Activated CD4-positive, alpha-beta T cell treated with anti-CD3 and anti-CD28 coated beads for 1 hour (primary cell): ENCODE data around the gene CCDC87.
"Not testable (repeated sequence)": the region's sequence is repeated elsewhere in the genome, so short reads cannot be mapped to it uniquely, and the experiment has no call there.

Source experiments
- DNase-seq: peaks from one replicate; pipeline ENCODE4 v3.0.0-alpha.2; 2020

The CCDC87 gene

DNA sequence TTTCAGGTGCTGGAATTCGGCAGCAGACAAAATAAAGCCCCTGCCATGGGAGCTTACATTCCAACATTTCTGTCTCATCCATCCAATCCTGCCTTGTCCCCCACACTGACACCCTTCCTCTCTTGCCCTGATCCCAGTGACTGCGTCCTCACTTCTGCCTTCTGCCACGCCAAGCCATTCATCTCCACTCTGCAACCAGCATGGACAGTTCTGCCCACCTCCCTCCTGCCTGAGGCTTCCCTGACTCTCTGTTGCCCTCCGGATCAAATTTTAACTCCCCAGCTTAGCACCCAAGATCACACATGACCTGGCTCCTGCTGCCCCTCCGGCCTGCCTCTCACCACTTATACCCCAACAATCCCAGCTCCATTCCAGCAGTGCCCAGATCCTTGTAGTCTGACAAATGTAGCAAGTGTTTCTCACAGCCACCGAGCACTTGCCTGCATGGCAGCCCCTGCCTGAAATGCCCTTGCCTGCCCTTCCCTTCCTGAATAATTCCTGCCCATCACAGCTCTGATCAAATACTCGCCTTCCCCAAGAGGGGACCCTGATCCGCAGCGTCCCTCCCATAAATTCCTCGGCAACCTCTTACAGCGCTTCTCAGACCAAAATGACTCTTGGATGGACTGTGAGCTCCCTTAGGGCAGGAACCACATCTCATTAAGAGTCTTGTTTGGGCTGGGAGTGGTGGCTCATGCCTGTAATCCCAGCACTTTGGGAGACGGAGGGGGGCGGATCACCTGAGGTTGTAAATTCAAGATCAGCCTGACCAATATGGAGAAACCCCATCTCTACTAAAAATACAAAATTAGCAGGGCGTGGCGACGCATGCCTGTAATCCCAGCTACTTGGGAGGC, 43.9 kb downstream of the CCDC87 start:
- DNase-seq = no peak

DNA sequence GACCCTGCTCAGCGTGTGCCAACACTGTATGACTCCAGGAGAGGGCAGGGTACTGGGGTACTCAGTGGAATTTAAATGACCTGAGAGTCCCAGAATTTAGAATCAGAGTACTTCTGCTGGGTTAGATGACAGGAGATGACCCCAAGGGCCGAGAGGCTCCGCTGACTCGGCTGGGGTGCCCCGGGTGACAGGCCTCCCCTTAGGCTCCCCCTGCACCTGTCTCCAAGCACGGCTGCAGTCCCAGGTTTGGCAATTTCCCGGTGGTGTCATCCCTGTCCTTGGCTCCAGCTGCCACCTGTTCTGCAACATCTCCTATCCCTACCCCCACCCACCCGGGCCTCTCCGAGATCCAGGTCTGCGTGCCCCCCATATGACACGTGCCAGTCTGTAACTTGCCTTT, 44.8 kb downstream of the CCDC87 start:
- no peak for DNase-seq

DNA sequence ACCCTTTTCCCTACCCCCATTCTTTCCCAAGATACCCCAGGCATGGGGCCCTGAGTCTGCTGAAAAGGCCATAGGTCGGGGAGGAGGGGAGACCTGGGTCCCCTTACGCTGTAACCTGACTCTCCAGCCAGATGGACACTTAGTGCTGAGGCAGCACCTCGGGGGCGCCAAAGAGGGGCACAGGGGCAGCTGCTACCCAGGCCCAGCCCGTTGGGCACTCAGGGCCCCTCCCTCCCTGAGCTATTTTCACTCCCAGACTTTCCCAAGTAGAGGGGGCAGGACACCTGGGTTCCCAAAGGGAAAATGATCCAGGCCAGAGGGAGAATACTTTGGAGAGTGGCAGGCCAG, 45.2 kb downstream of the CCDC87 start:
- no peak for DNase-seq

DNA sequence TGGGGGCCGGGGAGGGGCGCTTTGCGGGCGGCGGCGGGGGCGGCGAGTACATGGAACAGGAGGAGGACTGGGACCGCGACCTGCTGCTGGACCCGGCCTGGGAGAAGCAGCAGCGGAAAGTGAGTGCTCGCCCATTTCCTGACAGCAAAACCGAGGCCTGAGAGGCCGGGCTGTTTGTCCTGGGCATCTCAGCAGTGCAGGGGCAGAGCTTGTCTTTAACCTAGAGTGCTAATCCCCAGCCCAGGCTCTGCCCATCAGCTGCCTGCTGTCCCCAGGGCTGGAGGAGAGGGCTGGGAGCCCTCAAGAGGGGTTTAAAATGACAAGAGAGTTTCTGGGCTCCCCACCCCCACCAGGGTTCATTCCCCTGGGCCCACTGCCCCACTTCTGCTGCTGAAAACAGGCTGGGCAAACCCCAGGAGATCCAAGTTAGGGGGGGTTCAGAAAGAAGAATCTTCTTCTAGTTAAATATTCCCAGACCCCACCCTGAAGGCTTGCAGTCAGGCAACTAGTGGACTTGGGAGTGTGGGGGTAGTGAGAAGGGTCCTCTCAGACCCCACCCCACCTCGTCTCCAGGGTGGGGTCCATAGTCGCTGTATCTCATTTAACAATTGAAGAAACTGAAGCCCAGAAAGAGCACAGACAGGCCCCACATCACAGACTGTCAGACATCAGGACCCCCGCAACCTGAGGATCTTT, 45.7 kb downstream of the CCDC87 start:
- no peak for DNase-seq

DNA sequence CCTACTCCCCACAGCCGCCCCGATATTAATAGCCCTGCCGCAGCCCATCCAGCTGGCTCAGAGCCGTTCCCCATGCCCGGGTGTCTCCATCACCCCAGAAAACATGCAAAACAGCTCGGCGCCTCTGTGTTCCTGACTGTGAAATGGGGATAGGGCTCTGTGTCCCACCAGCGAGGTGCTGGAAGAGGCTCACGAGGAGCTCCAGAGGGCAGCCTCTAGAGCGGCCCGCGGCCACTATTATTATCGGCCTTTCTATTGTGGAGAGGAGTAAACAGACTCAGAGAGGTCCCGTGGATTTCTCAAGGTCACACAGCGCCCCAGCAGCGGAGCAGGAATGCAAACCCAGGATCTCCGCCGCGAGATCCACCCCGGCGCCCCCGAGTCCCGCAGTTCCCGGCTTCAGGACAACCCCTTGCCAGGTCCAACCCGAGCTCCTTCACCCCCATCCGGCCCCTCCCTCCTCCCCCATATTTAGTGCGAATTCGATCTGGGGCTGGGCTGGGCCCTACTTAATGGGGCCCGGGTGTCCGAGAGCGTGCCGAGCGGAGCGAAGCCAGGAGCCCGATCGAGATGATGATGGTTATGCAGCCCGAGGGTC, 46.4 kb downstream of the CCDC87 start, which contains the start of gene ACTN3:
TSS of gene ACTN3 (plus strand) at position 536 of the 598 bp plus-strand sequence. CDS start at position 571, 35 bp downstream.
- no peak for DNase-seq

DNA sequence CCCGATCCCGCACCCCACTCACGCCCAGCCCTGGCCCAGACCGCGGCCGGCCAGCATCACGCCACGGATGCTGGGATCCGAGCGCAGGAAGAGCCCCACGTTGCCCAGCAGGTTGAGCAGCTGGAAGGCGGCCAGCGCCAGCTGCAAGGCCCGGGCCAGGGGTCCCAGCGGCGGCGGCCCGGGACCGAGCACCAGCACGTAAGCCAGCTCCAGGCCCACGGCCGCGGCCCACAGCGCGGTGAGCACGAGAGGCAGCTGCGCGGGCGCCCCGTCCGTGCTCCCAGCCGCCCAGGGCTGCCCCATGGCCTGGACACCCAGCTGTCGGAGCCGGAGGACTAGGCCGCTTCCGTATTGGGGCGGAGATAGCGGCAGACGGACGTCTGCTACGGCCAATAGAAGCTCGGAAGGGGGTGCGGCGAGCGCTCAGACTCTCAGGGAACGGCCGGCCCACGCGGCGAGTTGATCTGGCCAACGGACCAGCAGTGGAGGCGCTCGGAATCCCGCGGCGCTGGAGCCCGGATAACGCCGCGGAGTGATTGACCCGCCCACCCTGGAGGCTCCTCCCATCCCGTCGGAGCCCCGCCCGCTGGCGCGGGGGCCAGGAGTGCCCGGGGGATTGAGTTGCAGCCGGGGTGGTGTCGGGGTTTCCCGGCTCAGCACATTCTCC, 47.0 kb downstream of the CCDC87 start, which contains the start of gene ZDHHC24:
TSS of gene ZDHHC24 (minus strand) at position 348 of the 667 bp plus-strand sequence. CDS start at position 303, 45 bp downstream.
- DNase-seq = peak; percentile 61

DNA sequence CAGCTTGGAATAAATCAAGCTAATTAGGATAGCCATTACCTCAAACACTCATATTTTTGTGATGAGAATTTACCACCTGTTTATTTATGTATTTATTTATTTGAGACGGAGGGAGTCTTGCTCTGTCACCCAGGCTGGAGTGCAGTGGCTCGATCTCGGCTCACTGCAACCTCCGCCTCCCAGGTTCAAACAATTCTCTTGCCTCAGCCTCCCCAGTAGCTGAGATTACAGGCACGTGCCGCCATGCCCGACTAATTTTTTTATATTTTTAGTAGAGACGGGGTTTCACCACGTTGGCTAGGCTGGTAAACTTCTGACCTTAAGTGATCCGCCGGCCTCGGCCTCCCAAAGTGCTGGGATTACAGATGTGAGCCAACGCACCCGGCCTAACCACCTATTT, 47.9 kb downstream of the CCDC87 start:
- not testable (repeated sequence) for DNase-seq

DNA sequence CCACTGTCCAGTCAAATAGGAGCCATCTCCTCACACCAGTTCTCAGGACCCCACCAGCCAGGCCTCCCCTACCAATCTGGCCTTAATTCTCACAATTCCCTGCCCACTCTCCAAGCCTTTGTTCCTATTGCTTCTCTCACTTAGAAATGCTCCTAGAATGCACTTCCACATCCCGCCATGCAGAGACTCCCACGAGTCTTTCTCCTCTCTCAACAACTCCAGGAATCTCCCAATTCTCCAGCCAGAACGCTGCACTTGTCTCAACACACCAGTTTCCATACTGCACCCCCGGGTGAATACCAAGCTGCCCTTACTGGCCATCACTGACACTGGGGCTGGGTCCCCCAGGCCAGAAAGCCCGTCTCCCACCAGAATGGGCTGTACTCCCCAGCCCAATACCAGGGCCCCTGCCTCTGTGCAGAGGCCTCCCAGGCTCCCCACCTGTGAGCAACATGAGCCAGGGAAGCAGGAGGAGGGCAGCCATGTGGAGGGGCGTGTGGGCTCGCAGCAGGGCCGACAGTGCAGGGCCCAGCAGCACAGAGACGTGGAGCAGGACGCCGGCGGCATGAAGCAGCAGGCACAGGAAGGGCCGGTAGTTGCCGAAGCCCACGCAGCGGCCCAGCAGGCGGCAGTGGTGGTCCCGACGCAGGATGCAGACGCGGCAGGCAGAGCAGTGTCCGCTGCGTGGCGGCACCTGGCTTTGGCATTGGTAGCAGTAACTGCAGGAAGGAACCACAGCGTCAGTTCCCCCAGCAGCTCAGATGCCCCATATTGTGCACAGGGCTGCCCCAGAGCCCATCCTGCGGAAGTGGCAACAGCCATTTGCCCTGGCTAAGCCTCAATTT, 49.4 kb downstream of the CCDC87 start:
- peak; percentile 34 for DNase-seq

DNA sequence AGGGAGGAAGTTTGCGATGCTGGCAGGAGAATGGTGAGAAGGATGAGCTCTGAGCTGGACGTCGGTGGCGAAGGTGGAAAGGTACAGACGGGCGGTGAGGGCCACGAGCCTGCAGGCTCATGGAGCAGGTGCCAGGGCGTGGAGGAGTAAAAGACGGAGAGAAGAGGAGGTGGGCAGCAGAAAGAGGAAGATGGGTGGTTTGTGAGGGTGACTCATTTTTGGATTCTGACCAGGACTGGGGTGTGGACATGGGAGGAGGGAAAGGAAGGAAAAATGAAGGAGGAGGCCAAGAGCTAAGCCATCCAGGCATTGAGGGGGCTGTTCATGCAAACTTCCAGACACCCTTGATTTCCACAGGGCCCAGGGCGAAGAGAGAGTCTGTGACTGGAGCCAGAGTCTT, 50.5 kb downstream of the CCDC87 start:
- no peak for DNase-seq

DNA sequence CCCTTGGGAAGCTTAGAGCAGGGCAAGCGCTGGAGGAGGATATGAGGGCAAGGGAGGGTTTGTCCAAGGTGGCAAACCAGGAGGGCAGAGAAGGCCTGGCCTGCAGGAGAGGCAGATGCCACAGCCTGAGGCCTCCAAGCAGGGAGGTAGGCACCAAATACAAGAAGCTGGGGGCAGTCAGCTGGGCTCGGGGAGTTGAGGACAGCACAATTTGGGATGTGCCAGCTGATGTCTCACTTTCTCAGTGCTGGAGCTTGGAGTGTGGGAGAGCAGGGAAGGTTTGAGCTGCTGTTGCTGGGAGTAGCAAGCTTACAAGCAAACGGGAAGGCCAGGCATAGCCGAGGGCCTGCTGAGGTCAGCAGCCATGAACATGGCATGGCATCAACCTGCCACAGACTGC, 51.0 kb downstream of the CCDC87 start:
- no peak for DNase-seq

DNA sequence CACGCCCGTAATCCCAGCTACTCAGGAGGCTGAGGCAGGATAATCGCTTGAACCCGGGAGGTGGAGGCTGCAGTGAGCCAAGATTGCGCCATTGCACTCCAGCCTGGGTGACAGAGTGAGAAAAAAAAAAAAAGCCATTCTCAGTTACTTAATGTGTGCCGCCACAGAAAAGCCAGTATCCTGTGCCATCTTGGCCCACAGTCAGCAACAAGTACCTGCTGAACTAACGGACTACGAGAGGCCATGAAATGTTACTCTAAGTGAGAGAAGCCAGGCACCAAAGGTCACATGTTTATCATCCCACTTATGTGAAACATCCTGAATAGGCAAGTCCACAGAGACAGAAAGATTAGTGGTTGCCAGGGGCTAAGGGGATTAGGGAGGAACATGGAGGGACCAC, 52.3 kb downstream of the CCDC87 start:
- DNase-seq = not testable (repeated sequence)
